NT2/D1 (cell line): ENCODE results near the gene MYH6.

Experiments used
- SUZ12 ChIP-seq: IDR thresholded peaks from 2 replicates; pipeline ENCODE4 v1.6.1; 2011; ENCODE audit not compliant: insufficient read length, insufficient read depth; ENCODE audit errors: extremely low read depth
- YY1 ChIP-seq: IDR thresholded peaks from 2 replicates; pipeline ENCODE4 v1.6.1; 2011; ENCODE audit not compliant: insufficient read length, insufficient read depth

DNA sequence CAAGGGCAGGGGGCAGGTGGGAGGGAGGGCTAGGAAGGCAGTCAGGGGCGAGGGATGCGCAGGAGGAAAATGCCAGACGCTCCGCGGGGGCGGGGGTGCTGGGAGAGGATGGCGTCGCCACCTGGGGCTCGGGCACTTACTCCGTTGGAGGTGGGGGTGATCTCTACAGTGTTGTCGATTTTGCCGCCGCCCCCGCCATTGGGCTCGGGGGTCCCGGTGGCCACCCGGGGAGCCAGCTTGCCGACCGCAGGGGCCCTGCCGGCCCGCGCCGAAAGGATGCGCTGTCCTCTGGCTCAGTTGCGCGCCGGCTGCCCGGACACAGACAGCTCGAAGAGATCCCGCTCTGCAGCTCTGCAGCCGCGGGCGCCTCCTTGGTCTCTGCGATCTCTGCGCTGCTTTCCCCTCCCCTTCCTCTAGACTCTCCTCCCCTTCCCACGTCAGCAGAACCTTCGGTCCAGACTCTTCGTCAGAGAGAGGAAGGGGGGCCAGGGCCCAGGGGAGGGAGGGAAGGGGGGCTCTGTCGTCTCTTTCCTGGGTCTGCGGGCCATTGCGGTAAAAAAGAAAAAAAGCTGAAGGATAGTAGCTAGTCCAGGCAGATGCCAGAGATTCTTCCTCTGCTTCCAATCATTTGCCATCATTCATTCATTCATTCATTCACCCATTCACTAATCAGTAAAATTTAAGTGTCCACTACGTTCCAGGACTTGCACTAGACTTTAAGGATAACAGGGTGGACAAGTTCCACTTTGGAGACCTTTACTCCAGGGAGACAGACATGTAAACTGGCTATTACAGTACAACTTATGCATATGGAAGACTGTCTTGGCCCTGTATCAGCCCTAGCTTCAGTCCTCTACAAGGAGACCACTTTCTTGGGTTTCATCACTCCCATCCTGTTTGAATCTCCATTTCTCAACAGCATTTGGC, 55.3 kb downstream of the MYH6 start, which contains the start of gene SLC22A17:
- no peak for TF ChIP-seq YY1
- no peak for TF ChIP-seq SUZ12
